KMS-11 (cell line): Measurements from ENCODE around the gene THTPA.

Source experiments
- H2AFZ ChIP-seq: fragments of 200-600 bp; sonication (generic); 2 replicates; pipeline ENCODE4 v1.6.1; 2016; ENCODE audit warnings: antibody characterized with exemption, mixed run types, low read depth
- H3K27ac ChIP-seq: fragments of 200-600 bp; sonication (generic); 2 replicates; pipeline ENCODE4 v1.6.1; 2016; ENCODE audit warnings: mild to moderate bottlenecking, mixed run types
- H3K27me3 ChIP-seq: fragments of 200-600 bp; sonication (generic); 2 replicates; pipeline ENCODE4 v1.6.1; 2017; ENCODE audit warnings: mild to moderate bottlenecking, low read depth, mixed run types, moderate library complexity; ENCODE audit not compliant: insufficient read depth
- H3K36me3 ChIP-seq: fragments of 200-600 bp; sonication (generic); 2 replicates; pipeline ENCODE4 v1.6.1; 2017; ENCODE audit warnings: mild to moderate bottlenecking, mixed run types; ENCODE audit not compliant: insufficient read depth
- H3K4me1 ChIP-seq: fragments of 200-600 bp; sonication (generic); 2 replicates; pipeline ENCODE4 v1.6.1; 2016; ENCODE audit warnings: mild to moderate bottlenecking, low read depth, mixed run types; ENCODE audit not compliant: poor library complexity, severe bottlenecking
- H3K4me2 ChIP-seq: fragments of 200-600 bp; sonication (generic); 2 replicates; pipeline ENCODE4 v1.7.0; 2016; ENCODE audit warnings: mild to moderate bottlenecking, mixed run types
- H3K4me3 ChIP-seq: fragments of 200-600 bp; sonication (generic); IDR thresholded peaks from 2 replicates; pipeline ENCODE4 v1.6.1; 2017; ENCODE audit warnings: low read depth, low read length, mixed read lengths; ENCODE audit not compliant: insufficient read depth
- H3K79me2 ChIP-seq: fragments of 200-600 bp; sonication (generic); 2 replicates; pipeline ENCODE4 v1.6.1; 2016; ENCODE audit warnings: low read depth, mixed run types; ENCODE audit not compliant: insufficient read depth
- H3K9ac ChIP-seq: fragments of 200-600 bp; sonication (generic); 2 replicates; pipeline ENCODE4 v1.6.1; 2016; ENCODE audit warnings: mild to moderate bottlenecking, mixed run types
- H4K20me1 ChIP-seq: fragments of 200-600 bp; sonication (generic); 2 replicates; pipeline ENCODE4 v1.6.1; 2016; ENCODE audit warnings: mild to moderate bottlenecking, mixed run types; ENCODE audit not compliant: insufficient read depth
- TF ChIP-seq, protein P1 (sequence below): fragments of 200-600 bp; sonication (generic); conservative IDR thresholded peaks from 2 replicates; pipeline ENCODE4 v1.6.1; 2017; ENCODE audit warnings: low read depth, mild to moderate bottlenecking, antibody characterized with exemption, low read length, moderate library complexity, mixed read lengths

Gene THTPA

DNA sequence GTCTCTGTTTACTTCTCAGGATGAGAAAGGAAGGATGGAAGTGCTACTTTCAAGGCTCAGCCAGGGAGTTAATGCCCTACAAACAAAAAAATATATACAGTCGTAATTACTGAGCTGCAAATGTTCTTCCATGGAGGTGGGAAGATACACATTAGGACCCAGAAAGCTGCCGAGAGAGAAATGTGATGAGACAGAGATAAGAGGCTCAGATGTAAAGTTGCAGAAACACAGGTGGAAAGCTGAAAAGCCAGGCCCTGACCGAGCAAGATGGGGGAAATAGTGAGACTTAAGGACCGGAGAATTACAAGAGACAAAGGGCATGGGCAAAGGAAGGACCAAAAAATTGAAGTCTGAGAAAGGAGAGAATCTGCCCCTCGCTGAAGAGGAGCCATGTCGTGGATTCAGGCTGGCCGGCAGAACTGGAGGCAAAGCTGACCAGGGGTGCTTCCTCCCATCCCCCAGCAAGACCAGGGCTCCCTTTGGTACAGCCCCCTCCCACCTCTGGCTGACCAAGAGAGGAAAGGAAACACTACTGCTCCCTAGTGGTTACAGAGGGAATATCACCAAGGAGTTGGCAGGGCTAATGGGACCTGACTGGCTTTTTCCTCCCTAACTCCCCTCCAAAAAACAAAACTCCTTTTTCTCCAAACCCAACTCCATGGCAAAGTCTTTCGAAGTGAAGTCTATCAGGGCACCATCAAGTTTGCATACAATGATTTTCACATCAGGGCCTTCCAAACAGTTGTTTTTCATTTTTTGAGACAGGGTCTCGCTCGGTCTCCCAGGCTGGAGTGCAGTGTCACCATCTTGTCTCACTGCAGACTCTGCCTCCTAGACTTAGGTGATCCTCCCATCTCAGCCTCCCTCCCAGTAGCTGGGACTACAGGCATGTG is 16.6 kb upstream of the THTPA start:
- Histone ChIP-seq H3K9ac (no peak overlapping the region), H4K20me1 (no peaks in the 10 kb centered on the region), H3K27ac (no peak overlapping the region), H3K4me2 (no peak overlapping the region), H3K79me2 (no peaks in the 10 kb centered on the region), H3K27me3 (no peaks in the 10 kb centered on the region), H2AFZ (no peak overlapping the region), H3K4me1 (no peaks in the 10 kb centered on the region), H3K36me3 (no peaks in the 10 kb centered on the region), H3K4me3 (no peak overlapping the region)
- TF ChIP-seq, protein P1, sequence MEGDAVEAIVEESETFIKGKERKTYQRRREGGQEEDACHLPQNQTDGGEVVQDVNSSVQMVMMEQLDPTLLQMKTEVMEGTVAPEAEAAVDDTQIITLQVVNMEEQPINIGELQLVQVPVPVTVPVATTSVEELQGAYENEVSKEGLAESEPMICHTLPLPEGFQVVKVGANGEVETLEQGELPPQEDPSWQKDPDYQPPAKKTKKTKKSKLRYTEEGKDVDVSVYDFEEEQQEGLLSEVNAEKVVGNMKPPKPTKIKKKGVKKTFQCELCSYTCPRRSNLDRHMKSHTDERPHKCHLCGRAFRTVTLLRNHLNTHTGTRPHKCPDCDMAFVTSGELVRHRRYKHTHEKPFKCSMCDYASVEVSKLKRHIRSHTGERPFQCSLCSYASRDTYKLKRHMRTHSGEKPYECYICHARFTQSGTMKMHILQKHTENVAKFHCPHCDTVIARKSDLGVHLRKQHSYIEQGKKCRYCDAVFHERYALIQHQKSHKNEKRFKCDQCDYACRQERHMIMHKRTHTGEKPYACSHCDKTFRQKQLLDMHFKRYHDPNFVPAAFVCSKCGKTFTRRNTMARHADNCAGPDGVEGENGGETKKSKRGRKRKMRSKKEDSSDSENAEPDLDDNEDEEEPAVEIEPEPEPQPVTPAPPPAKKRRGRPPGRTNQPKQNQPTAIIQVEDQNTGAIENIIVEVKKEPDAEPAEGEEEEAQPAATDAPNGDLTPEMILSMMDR: peak; percentile 78

DNA sequence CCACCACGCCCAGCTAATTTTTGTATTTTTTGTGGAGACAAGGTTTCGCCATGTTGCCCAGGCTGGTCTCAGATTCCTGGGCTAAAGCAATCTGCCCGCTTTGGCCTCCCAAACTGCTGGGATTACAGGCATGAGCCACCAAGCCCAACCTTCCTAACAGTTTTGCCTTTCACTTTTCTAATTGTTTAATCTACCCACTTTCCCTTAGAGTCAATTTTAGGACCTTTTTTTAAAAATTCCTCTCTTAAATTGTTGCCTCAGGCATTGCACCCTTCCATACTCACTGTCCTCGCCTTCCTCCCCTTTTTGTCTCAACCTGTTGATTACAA is 16.0 kb upstream of the THTPA start:
- Histone ChIP-seq H3K27ac (no peak overlapping the region), H3K9ac (no peak overlapping the region), H3K4me3 (no peak overlapping the region), H4K20me1 (no peaks in the 10 kb centered on the region), H3K79me2 (no peaks in the 10 kb centered on the region), H2AFZ (no peak overlapping the region), H3K27me3 (no peaks in the 10 kb centered on the region), H3K36me3 (no peaks in the 10 kb centered on the region), H3K4me2 (no peak overlapping the region), H3K4me1 (no peaks in the 10 kb centered on the region)
- TF ChIP-seq, protein P1: no peak

DNA sequence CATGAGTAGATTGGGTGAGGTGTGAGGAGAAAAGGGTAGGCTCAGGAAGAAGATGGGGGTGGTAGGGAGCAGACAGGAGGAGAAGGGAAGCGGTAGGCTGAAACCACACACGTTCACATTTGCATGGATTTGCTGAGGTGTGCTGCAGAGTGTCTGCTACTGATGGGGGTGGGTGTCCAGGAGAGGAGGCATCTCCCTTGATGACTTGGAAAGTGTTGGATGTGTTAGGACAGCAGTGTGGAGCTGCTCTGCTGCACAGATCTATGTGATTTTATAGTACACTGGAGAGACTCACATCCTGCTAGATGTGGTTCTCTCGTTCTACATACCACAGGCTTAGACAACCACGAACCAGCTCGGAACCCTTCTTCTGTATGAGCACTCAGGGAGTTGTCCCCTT is 13.8 kb upstream of the THTPA start:
- Histone ChIP-seq H3K36me3 (no peaks in the 10 kb centered on the region), H3K79me2 (no peaks in the 10 kb centered on the region), H3K9ac (no peak overlapping the region), H3K4me1 (no peaks in the 10 kb centered on the region), H2AFZ (no peak overlapping the region), H3K4me3 (no peak overlapping the region), H3K27me3 (no peaks in the 10 kb centered on the region), H3K27ac (no peak overlapping the region), H4K20me1 (no peaks in the 10 kb centered on the region), H3K4me2 (no peak overlapping the region)
- TF ChIP-seq, protein P1: no peak

DNA sequence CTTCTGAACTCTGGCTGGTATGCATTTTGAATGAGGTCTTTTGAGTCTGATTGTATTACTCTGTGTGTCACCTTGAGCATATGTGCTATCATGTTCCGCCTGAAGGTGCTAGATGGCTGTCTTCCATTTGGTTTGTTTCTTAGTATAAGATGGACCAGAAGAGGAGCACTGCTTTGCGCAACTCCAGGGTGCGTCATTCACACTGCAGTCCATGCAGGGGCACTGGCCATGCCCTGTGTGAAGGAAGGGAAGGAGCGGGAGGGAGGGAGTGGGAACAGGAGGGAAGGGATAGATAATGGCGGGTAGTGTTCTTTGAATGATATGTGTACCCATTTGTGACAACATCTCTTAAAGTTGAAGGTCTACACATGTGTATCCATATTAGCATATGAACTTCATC is 12.7 kb upstream of the THTPA start:
- no peaks in the 10 kb centered on the region for H3K36me3 ChIP-seq
- no peaks in the 10 kb centered on the region for H3K79me2 ChIP-seq
- no peaks in the 10 kb centered on the region for H3K27me3 ChIP-seq
- no peaks in the 10 kb centered on the region for H3K4me1 ChIP-seq
- no peak overlapping the region for H3K4me3 ChIP-seq
- no peak overlapping the region for H3K9ac ChIP-seq
- H4K20me1 ChIP-seq: no peaks in the 10 kb centered on the region
- TF ChIP-seq, protein P1: no peak
- H2AFZ ChIP-seq: no peak overlapping the region
- H3K27ac ChIP-seq: no peak overlapping the region
- no peak overlapping the region for H3K4me2 ChIP-seq
